ENCODE data around the gene IKZF2.

GRCh38 chr2:213121690-213122089, 29.7 kb downstream of the IKZF2 start:
- TF ChIP-seq CTCF (IDR thresholded peaks at IDR 0.05), result no peak
- TF ChIP-seq POLR2A (IDR thresholded peaks at IDR 0.05), result no peak

All from heart left ventricle (tissue), 13 donors.